ENCODE data around the gene MATN1. TPM values are rescaled to one million over a fixed set of nuclear protein-coding genes. Genes with fewer than 3 reads are reported as not detected.
A peak's percentile ranks its signal among the peaks of the same experiment; 100 is the strongest.

The MATN1 gene
- total RNA-seq, 1 experiment from 2014 or later, result 0.24 TPM

DNA sequence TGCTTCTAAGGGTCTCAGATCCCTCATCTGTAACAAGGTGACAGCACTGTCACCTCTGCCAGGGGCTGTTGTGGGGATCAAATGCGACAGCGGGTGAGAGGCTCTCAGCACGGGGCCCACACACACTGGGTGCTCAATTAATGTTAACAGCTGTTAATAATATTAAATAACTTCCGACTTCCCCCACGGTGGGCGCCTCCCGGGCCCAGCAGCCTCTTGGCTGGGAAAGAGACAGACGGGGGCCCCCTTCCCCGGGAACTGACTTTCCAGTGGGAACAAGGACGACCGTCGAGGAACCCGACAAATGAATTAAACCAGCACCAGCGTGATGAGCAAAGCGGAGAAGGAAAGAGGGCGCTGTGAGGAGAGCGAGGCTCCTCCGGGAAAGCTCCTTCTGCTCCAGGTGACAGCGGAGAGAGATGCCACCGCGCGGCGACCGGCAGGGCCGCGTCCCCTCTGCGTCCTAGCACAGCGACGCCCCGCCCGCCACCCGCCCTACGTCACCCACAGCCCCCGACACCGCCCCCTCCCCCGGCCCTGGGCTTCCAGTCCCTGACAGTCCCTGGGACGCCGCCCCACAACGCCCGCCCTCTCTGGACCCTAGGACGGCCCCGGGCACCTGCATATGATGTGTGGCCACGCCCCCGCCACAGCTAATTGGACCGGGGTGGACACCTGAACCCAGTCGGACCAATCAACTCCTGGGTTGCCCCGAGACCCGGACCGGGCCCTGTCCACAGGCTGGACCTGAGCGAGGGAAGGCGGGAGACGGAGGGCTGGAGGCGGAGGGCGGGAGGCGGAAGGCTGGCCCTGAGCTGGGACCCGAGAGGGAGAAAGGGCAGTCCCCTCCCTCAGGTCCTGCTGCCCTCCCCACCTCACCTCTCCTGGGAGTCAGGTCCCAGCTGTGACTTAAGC is 38.2 kb downstream of the MATN1 start (continued):
- TF ChIP-seq, protein P1, sequence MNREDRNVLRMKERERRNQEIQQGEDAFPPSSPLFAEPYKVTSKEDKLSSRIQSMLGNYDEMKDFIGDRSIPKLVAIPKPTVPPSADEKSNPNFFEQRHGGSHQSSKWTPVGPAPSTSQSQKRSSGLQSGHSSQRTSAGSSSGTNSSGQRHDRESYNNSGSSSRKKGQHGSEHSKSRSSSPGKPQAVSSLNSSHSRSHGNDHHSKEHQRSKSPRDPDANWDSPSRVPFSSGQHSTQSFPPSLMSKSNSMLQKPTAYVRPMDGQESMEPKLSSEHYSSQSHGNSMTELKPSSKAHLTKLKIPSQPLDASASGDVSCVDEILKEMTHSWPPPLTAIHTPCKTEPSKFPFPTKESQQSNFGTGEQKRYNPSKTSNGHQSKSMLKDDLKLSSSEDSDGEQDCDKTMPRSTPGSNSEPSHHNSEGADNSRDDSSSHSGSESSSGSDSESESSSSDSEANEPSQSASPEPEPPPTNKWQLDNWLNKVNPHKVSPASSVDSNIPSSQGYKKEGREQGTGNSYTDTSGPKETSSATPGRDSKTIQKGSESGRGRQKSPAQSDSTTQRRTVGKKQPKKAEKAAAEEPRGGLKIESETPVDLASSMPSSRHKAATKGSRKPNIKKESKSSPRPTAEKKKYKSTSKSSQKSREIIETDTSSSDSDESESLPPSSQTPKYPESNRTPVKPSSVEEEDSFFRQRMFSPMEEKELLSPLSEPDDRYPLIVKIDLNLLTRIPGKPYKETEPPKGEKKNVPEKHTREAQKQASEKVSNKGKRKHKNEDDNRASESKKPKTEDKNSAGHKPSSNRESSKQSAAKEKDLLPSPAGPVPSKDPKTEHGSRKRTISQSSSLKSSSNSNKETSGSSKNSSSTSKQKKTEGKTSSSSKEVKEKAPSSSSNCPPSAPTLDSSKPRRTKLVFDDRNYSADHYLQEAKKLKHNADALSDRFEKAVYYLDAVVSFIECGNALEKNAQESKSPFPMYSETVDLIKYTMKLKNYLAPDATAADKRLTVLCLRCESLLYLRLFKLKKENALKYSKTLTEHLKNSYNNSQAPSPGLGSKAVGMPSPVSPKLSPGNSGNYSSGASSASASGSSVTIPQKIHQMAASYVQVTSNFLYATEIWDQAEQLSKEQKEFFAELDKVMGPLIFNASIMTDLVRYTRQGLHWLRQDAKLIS (CRISPR knock-in tag; IDR thresholded peaks at IDR 0.05; ENCODE audit: borderline replicate concordance), result no peak
- TF ChIP-seq TEAD4 (CRISPR knock-in tag; IDR thresholded peaks at IDR 0.05), result no peak
- TF ChIP-seq NR3C1 (CRISPR knock-in tag; conservative IDR thresholded peaks at IDR 0.05; ENCODE audit: low read depth), result no peak

GRCh38 chr1:30684259-30684658 is 39.1 kb downstream of the MATN1 start:
- Mint-ChIP-seq H3K27ac (no peak overlapping the region), H3K27me3 (ENCODE audit: low read depth) (peaks cover 22% of the 10 kb centered on the region), H3K9me3 (no peaks in the 10 kb centered on the region), H3K4me1 (peaks cover 17% of the 10 kb centered on the region), H3K36me3 (no peaks in the 10 kb centered on the region), H3K4me3 (peak overlapping the region; percentile 21)
- ATAC-seq (no peak), DNase-seq (ENCODE audit: low spot score) (no peak)
- CTCF ChIA-PET, result interaction anchor here (1.9 to 4.4 kb wide), 6 partner anchors 9 to 304 kb away, joined by 4 to 28 read pairs (median 17); no protein-coding TSS in a partner anchor
- TF ChIP-seq HMGXB4 (CRISPR knock-in tag; IDR thresholded peaks at IDR 0.05), result no peak
- POLR2A ChIA-PET, result no interaction called here

DNA sequence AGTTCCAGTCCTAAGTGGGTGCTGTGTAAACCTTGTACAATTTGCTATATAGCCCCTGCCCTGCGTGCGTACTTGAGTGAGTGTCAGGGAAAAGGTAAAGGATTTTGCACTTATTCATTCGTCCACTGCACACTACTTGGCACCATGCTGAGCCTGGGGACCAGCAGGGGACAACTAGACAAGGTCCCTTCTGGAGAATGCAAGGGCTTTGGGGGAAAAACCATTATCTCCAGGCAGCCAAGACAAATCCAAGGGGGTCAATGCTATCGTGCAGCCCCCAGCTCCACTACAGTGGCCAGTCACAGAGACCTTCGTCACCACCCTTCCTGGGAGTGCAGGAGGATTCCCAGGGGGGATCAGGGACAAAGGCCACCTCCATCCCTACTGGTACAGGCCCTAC is 39.7 kb downstream of the MATN1 start:
- POLR2A ChIA-PET, result interaction anchor here (0.7 kb wide), 1 partner anchor 783 kb away, joined by 11 read pairs; no protein-coding TSS in a partner anchor
- Mint-ChIP-seq H3K27me3 (ENCODE audit: low read depth) (peaks cover 22% of the 10 kb centered on the region), H3K36me3 (no peaks in the 10 kb centered on the region), H3K9me3 (peaks cover 3% of the 10 kb centered on the region; the same call in 1 of the 2 replicates), H3K4me1 (peaks cover 17% of the 10 kb centered on the region), H3K4me3 (no peak overlapping the region), H3K27ac (no peak overlapping the region)
- TF ChIP-seq ATF6 (CRISPR knock-in tag; IDR thresholded peaks at IDR 0.05) (no peak), GTF2I (CRISPR knock-in tag; conservative IDR thresholded peaks at IDR 0.05) (no peak), USF1 (CRISPR knock-in tag; IDR thresholded peaks at IDR 0.05) (no peak)
- ATAC-seq (no peak), DNase-seq (ENCODE audit: low spot score) (no peak)
- CTCF ChIA-PET, result interaction anchor here (0.6 to 4.4 kb wide), 4 partner anchors 34 to 303 kb away, joined by 4 to 28 read pairs (median 12); no protein-coding TSS in a partner anchor

Data from WTC11 (cell line).